Raji (cell line): Measurements from ENCODE around the gene ELL.

Experiments used
- POLR2A ChIP-seq: IDR thresholded peaks from 2 replicates; pipeline ENCODE4 v1.6.1; 2011; ENCODE audit warnings: low read depth, low read length, control low read depth; ENCODE audit not compliant: insufficient read depth

ELL gene

GRCh38 chr19:18432275-18433014 lies 89.4 kb downstream of the ELL start:
- no peak for TF ChIP-seq POLR2A

- TF ChIP-seq POLR2A, result no peak
Observed at GRCh38 chr19:18431351-18432197, 90.3 kb downstream of the ELL start.

GRCh38 chr19:18430417-18431144 lies 91.3 kb downstream of the ELL start:
- TF ChIP-seq POLR2A, result no peak

GRCh38 chr19:18429717-18430416 lies 92.0 kb downstream of the ELL start:
- TF ChIP-seq POLR2A, result no peak

- TF ChIP-seq POLR2A, result no peak
Observed at GRCh38 chr19:18428787-18429674, 92.8 kb downstream of the ELL start.

- TF ChIP-seq POLR2A, result no peak
Observed at GRCh38 chr19:18428173-18428786, 93.6 kb downstream of the ELL start.

GRCh38 chr19:18427743-18428113 lies 94.1 kb downstream of the ELL start:
- no peak for TF ChIP-seq POLR2A

- no peak for TF ChIP-seq POLR2A
Observed at GRCh38 chr19:18427080-18427742, 94.7 kb downstream of the ELL start.

- no peak for TF ChIP-seq POLR2A
Observed at GRCh38 chr19:18426416-18426767, 95.5 kb downstream of the ELL start.

- no peak for TF ChIP-seq POLR2A
Observed at GRCh38 chr19:18425515-18426415, 96.1 kb downstream of the ELL start.

- TF ChIP-seq POLR2A, result no peak
Observed at GRCh38 chr19:18424890-18425514, 96.9 kb downstream of the ELL start.
